Globus pallidus (tissue), 1 donor: ENCODE results near the gene LACRT.
"Not testable (repeated sequence)": the region's sequence is repeated elsewhere in the genome, so short reads cannot be mapped to it uniquely, and the experiment has no call there.

Experiments
- DNase-seq: peaks from one replicate; pipeline ENCODE4 v3.0.0-alpha.2; 2015; ENCODE audit warnings: low spot score

The LACRT gene

DNA sequence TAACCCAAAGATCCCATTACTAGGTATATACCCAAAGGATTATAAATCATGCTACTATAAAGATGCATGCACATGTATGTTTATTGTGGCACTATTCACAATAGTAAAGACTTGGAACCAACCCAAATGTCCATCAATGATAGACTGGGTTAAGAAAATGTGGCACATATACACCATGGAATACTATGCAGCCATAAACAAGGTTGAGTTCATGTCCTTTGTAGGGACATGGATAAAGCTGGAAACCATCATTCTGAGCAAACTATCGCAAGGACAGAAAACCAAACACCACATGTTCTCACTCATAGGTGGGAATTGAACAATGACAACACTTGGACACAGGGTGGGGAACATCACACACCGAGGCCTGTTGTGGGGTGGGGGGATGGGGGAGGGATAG lies 4.4 kb upstream of the LACRT start:
- DNase-seq, result not testable (repeated sequence)

DNA sequence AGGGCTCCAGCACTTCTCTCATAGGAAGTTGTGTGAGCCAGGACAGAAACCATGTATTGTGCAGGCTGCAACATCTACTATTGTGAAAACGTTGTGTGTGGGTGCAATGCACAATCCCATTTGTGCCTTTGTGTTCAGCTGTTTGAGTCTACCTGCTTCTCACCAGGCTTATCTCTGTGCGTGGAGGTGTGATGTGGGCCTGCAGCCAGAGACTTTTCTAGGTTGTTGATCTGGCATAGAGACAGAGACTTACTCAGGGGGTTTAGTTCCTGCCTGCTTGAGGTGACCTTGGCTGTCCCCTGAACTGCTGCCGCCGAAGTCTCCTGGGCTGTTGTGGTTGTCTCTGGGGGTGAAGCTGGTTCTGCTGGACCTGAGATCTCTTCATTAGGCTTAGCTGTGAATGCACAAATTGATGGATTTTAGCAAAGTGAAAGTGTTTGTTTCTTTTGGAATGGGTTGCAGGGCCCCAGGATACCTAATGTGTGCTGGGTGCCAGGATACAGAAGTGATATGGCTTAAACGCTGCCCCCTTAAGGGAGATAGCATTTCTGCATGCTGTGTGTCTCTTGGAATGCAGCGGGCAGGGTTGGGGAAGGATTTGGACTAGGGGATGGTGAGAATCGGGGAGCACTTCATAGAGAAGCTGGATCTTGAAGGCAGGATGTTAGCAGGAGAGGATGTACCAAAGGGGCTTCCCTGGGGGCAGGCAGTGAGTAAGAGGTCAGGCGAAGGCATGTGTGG lies 2.5 kb downstream of the LACRT start:
- DNase-seq, result no peak

- DNase-seq, result no peak
Observed at GRCh38 chr12:54631551-54631950, 3.1 kb downstream of the LACRT start.

- DNase-seq, result no peak
Observed at GRCh38 chr12:54629925-54630324, 4.8 kb downstream of the LACRT start.

DNA sequence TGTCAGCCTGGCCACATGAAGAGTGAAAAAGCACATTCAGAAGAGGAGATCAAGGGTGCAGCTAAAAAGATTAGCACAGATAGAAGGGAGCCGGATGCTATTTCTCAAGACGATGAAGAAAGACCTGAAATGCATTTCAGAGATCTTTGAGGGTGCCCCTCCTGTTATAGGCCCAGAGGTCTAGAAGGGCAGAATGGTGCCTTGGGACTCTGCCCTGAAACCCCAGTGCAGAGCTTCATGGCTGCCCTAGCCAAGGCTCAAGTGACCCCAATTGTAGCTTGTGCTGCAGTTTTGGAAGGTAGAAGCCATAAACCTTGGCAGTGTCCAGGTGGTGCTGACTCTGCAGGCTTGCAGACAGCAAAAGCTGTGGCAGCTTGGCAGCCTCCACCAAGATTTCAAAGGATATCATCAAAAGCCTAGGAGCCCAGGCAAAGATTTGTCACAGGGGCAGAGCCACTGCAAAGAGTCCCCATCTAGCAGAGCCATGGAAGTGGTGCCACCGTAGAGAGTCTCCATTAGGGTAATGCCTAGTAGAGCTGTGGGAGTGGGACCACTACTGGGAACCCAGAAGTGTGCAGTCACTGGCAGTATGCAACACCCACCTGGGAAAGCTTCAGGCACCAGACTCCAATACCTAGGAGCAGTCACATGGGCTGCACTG lies 6.4 kb downstream of the LACRT start:
- DNase-seq, result no peak

- DNase-seq, result no peak
Observed at GRCh38 chr12:54627304-54627703, 7.4 kb downstream of the LACRT start.

DNA sequence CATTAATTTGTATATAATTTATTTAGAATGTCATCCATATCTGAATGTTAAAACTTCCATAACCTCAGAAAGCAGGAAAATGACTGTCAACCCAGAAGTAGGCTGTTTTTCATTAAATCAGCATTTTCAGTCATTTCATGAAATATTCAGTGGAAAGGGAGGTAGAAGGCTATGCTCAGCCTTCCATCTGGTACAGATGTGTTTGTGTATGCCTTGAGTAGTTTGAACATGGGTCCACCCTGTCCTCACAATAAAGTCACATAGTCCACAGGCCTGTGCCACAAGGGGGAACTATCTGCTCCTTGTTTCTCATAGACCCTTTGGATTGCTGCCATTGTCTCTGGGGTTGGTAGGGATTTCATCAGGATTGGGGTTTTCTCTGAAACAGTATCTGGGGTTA lies 9.1 kb downstream of the LACRT start:
- DNase-seq, result no peak

- DNase-seq, result no peak
Observed at GRCh38 chr12:54624315-54625279, 10.1 kb downstream of the LACRT start.

DNA sequence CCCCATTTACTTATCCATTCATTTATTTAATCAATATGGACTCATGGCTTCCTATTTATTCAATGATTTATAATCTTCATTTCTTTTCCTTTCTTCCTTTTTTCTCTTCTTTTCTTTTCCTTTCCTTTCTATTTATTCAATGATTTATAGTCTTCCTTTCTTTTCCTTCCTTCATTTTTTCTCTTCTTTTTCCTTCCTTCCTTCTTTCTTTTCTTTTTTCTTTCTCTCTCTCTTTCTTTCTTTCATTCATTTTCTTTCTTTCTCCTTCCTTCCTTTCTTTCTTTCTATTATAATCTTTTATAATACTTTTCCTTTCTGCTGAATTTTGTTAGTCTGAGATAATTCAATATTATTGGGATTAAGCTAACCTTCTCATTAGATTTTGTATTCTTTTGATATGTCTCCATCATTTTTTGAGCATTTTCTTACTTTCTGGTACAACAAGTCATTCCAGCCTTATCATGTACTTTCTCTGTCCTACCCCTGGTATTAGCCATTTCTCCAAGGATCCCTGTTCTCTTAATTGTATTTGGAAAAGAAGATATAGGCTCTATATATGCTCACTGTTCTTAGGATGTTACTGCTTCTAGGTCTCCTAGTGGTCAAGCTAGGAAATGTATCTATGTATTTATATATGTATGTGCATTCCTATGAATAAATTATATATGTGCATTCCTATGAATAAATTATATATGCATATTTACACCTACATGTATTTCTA lies 12.1 kb downstream of the LACRT start:
- DNase-seq, result no peak

GRCh38 chr12:54616933-54617680 lies 17.6 kb downstream of the LACRT start:
- DNase-seq, result no peak

DNA sequence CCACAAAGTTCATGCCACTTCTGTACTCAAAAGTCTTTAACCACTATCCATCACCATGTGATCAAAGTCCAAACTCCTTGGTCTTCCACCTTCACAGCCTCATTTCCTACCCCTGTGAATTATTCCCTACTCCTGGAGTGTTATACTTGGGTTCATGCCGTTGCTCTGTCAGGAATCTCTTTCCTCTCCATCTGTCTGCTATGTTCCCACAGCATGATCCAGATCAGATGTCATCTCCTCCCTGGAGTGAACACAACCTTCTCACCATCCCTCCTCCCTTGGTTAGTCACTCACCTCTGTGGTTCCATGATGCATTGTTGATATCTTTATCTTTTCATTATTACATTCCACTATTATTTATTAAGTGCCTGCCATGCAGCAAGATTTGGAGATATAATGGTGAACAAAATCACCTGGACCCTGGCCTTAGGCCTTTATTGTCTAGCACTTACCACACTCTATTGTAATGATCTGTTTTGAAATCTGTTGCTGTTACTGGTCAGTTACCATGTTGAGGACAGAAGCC lies 22.4 kb downstream of the LACRT start:
- no peak for DNase-seq

DNA sequence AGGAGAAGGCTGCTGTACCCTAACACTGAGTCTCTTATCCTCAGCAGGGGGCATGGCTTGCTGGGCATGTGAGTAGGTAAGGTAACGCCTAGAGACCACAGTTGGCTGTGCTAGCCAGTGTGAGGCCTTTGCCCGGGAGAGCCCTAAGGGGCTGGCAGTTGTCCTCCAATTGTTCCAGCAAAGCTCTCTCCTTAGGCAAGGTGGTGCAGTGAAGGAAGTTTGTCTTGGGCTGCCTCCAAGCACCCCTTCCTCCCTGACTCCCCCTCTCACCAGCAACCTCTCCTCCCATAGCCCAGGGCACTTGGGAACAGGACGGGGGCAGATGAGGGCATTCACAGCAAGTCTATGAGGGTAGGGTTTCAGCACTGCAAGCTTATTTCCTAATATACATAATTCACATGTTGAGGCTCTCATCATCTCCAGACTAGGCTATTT lies 23.0 kb downstream of the LACRT start:
- DNase-seq, result no peak

DNA sequence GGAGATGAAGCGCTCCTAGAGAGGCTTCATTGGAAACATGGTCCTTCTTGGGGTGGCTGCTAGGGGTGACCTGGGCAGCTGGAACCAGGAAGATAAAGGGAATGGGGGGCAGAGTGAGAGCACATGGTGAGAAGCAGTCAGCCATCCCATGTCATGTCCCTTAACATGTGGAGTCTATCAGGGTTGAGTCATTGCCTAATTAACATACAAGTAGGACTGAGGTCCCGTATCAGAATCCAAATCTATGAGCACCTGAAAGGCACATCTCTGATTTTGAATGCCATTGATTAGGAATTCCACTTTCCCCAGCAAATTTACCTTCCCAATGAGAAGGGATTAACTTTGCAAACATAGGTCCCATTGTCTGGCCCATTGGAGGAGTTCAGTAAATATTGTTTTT lies 25.9 kb downstream of the LACRT start:
- DNase-seq, result no peak

DNA sequence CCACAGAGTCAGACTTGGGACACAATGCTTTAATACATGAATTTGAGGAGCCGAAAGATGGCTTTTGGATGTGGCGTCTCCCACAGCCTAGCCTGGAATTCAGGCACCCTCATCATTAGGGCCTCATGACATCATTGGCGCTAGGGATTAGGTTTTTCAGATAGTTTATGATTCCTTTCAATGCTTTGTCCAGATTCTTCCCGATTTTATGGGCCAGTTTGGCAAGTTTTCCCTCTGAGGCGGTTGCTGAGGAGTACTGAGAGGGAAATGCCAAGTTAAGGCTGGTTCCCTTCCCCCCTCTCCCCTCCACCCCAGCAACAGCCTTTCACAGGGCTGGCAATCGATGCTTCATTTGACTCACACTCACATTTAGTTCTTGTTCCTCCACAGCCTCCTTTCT lies 26.5 kb downstream of the LACRT start:
- DNase-seq, result no peak

GRCh38 chr12:54606556-54606955 lies 28.1 kb downstream of the LACRT start:
- no peak for DNase-seq

DNA sequence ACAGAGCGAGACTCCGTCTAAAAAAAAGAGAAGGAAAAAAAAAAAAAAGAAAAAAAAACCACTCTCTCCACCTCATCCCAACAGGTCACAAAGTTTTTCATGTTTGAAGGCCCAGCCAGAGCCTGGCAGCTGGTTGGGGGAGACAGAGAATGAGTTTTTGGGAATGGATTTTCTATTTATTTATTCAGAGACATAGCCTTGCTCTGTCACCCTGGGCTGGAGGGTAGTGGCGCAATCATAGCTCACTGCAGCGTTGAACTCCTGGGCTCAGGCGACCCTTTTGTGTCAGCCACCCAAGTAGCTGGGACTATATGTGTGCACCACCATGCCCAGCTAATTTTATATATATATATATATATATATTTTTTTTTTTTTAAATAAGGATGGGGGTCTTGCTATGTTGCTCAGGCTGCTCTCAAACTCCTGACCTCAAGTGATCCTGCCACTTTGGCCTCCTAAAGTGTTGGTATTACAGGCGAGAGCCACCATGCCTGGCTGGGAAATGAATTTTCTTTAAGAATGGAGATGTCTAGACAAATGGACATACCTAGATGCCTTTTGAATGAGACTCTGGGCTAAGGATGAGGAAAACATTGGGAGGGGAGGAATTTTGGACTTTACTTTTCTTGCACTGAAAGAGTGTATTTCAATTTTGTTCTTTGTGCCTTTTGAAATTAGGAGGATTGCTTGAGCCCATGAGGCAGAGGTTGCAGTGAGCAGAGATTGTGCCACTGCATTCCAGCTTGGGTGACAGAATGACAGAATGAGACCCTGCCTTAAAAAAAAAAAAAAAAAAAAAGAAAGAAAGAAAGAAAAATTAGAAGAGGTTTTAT lies 29.3 kb downstream of the LACRT start:
- no peak for DNase-seq

- no peak for DNase-seq
Observed at GRCh38 chr12:54604436-54604835, 30.3 kb downstream of the LACRT start.

- DNase-seq, result no peak
Observed at GRCh38 chr12:54603872-54604271, 30.8 kb downstream of the LACRT start.

DNA sequence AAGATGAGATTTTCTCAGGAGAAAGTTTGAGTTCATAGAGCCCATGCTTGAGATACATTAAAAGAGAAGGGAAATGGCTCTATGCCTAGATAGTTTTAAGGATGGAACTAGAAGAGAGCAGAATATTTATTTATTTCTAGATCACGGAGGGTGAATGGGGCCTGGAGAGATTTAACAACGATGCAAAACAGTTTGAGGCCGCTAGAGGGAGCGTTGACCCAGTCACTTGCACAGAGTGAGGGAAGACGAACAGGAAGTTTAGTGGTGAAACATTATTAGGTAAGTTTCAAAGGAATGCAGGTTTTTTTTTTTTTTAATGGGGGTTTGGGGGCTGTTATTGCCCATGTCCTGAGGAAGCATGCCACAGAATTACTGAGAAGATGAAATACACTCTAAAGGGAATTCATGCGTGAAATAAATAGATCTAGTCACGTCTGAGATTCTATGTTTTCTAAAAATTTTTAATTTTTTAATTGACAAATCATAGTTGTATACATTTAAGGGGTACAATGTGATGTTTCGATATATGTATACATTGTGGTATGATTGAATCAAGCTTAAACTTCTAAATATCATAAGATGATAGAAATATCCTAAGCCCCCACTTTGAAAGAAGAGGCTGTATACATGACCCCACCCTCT lies 31.4 kb downstream of the LACRT start:
- peak; percentile 60 for DNase-seq

GRCh38 chr12:54602661-54603060 lies 32.0 kb downstream of the LACRT start:
- no peak for DNase-seq
